ENCODE measurements around the gene ASS1. TPM values are rescaled to one million over a fixed set of nuclear protein-coding genes. Genes with fewer than 3 reads are reported as not detected.
A peak's percentile ranks its signal among the peaks of the same experiment; 100 is the strongest.

Gene ASS1
- total and polyA plus RNA-seq, 2 of the 13 experiments (the other 11 are each of a cell fraction or from before 2014, with no cell fraction given): 77.6 to 122 TPM

DNA sequence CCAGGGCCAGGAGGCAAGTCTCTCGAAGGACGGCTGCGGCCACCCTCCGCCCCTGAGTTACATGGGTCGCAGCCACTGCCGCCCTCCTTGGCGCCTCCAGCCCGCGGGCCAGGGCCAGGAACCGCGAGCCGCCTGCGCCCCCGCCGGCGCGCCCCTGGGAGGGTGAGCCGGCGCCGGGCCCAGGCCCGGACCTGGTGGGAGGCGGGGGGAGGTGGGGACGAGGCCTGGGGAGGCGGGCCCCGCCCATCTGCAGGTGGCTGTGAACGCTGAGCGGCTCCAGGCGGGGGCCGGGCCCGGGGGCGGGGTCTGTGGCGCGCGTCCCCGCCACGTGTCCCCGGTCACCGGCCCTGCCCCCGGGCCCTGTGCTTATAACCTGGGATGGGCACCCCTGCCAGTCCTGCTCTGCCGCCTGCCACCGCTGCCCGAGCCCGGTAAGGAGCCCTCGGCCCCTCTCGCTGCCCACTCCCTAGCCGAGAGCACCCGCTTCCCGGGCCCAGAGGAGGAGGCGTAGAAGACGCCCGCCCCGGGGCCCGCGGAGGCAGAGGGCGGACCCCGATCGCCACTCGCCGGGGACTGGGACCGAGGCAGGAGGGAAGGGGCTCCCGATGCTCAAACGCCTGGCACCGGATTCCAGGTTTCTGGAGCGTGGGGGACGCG, at the start of gene ASS1 (continued):
- TF ChIP-seq, protein P1, sequence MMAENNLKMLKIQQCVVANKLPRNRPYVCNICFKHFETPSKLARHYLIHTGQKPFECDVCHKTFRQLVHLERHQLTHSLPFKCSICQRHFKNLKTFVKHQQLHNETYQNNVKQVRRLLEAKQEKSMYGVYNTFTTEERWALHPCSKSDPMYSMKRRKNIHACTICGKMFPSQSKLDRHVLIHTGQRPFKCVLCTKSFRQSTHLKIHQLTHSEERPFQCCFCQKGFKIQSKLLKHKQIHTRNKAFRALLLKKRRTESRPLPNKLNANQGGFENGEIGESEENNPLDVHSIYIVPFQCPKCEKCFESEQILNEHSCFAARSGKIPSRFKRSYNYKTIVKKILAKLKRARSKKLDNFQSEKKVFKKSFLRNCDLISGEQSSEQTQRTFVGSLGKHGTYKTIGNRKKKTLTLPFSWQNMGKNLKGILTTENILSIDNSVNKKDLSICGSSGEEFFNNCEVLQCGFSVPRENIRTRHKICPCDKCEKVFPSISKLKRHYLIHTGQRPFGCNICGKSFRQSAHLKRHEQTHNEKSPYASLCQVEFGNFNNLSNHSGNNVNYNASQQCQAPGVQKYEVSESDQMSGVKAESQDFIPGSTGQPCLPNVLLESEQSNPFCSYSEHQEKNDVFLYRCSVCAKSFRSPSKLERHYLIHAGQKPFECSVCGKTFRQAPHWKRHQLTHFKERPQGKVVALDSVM (CRISPR knock-in tag; IDR thresholded peaks at IDR 0.05): no peak; the same call in 1 of the 2 replicates
- TF ChIP-seq ZNF350 (CRISPR knock-in tag; IDR thresholded peaks at IDR 0.05; ENCODE audit: borderline replicate concordance, low read depth): no peak
- TF ChIP-seq EEA1 (CRISPR knock-in tag; IDR thresholded peaks at IDR 0.05; ENCODE audit: borderline replicate concordance): no peak
- TF ChIP-seq ZNF672 (CRISPR knock-in tag; IDR thresholded peaks at IDR 0.05): no peak
- TF ChIP-seq SNAI1 (CRISPR knock-in tag; IDR thresholded peaks at IDR 0.05; ENCODE audit: borderline replicate concordance): no peak
- no peak for TF ChIP-seq ZNF143 (CRISPR knock-in tag; IDR thresholded peaks at IDR 0.05)
- TF ChIP-seq CERS6 (CRISPR knock-in tag; IDR thresholded peaks at IDR 0.05): no peak
- no peak for TF ChIP-seq ZNF281 (CRISPR knock-in tag; IDR thresholded peaks at IDR 0.05; ENCODE audit: borderline replicate concordance)
- TF ChIP-seq HNRNPUL1 (IDR thresholded peaks at IDR 0.05; ENCODE audit: low read depth, low read length): no peak
- no peak for TF ChIP-seq ZNF563 (CRISPR knock-in tag; IDR thresholded peaks at IDR 0.05)
- TF ChIP-seq ZNF839 (CRISPR knock-in tag; IDR thresholded peaks at IDR 0.05; ENCODE audit: borderline replicate concordance): no peak
- no peak for TF ChIP-seq SKIL (CRISPR knock-in tag; IDR thresholded peaks at IDR 0.05; ENCODE audit: borderline replicate concordance)
- TF ChIP-seq ZNF468 (CRISPR knock-in tag; IDR thresholded peaks at IDR 0.05): no peak
- peak; percentile 51; the same call in 1 of the 2 replicates for TF ChIP-seq MXD1 (CRISPR knock-in tag; IDR thresholded peaks at IDR 0.05)
- TF ChIP-seq ZNF605 (CRISPR knock-in tag; IDR thresholded peaks at IDR 0.05): no peak
- no peak for TF ChIP-seq ZNF749 (CRISPR knock-in tag; IDR thresholded peaks at IDR 0.05; ENCODE audit: borderline replicate concordance)
- no peak for TF ChIP-seq SETDB1 (CRISPR knock-in tag; IDR thresholded peaks at IDR 0.05; ENCODE audit: borderline replicate concordance)
- TF ChIP-seq ZNF18 (CRISPR knock-in tag; IDR thresholded peaks at IDR 0.05; ENCODE audit: insufficient replicate concordance): peak; percentile 25

Measured in HepG2 (cell line).